Measurements from ENCODE around the gene PLPP4.

Gene PLPP4

GRCh38 chr10:120530699-120531098 lies 73.7 kb downstream of the PLPP4 start:
- no peak for DNase-seq (ENCODE audit: low spot score in 2 of 2)
- in situ Hi-C loops (cut with MboI; ENCODE audit: low sequenced_read_pairs) = no loop called here

GRCh38 chr10:120538091-120538490 lies 81.1 kb downstream of the PLPP4 start:
- no peak for DNase-seq (ENCODE audit: low spot score in 2 of 2)
- Histone ChIP-seq H3K9me3 (no peaks in the 10 kb centered on the region), H3K4me3 (no peak overlapping the region), H3K27me3 (ENCODE audit: low read depth) (no peaks in the 10 kb centered on the region), H3K4me1 (no peaks in the 10 kb centered on the region), H3K36me3 (replicated peaks) (no peaks in the 10 kb centered on the region)
- in situ Hi-C loops (cut with MboI; ENCODE audit: low sequenced_read_pairs) = no loop called here

More at GRCh38 chr10:120530699-120531098, 73.7 kb downstream of the PLPP4 start:
- Histone ChIP-seq H3K9me3 (no peaks in the 10 kb centered on the region), H3K27me3 (ENCODE audit: low read depth) (peaks cover under 1% of the 10 kb centered on the region; the same call in 1 of the 2 replicates), H3K4me1 (no peaks in the 10 kb centered on the region), H3K4me3 (no peak overlapping the region), H3K36me3 (replicated peaks) (no peaks in the 10 kb centered on the region)

GRCh38 chr10:120539076-120539475 lies 82.0 kb downstream of the PLPP4 start:
- in situ Hi-C loops (cut with MboI; ENCODE audit: low sequenced_read_pairs) = no loop called here
- DNase-seq (ENCODE audit: low spot score in 2 of 2) = no peak
- H3K27me3 ChIP-seq (ENCODE audit: low read depth) = no peaks in the 10 kb centered on the region

GRCh38 chr10:120540486-120540885 lies 83.5 kb downstream of the PLPP4 start:
- no peak for DNase-seq (ENCODE audit: low spot score in 2 of 2)
- in situ Hi-C loops (cut with MboI; ENCODE audit: low sequenced_read_pairs) = no loop called here
- Histone ChIP-seq H3K4me1 (no peaks in the 10 kb centered on the region), H3K4me3 (no peak overlapping the region), H3K27me3 (ENCODE audit: low read depth) (no peaks in the 10 kb centered on the region), H3K9me3 (no peaks in the 10 kb centered on the region), H3K36me3 (replicated peaks) (no peaks in the 10 kb centered on the region)

More at GRCh38 chr10:120539076-120539475, 82.0 kb downstream of the PLPP4 start:
- Histone ChIP-seq H3K36me3 (replicated peaks) (no peaks in the 10 kb centered on the region), H3K4me1 (no peaks in the 10 kb centered on the region), H3K9me3 (no peaks in the 10 kb centered on the region), H3K4me3 (no peak overlapping the region)

DNA sequence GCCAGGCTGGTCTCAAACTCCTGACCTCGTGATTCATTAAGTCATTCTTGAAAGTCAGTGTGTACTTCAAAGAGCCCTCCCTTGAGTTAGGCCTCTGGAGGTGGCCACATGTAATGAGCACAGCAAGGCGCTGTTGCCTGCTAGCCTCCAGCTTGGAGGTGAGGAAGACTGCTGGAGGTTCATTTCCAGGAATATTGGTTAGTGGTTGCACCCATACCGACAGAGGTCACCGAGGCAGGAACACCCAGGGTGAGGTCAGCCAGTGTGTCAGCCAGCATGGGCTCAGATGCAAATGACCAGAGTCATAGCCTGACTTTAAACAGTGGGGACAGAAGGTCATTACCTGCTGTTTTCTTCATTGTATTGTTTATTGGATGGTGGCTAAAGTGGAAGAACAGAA lies 85.0 kb downstream of the PLPP4 start:
- Histone ChIP-seq H3K4me1 (no peaks in the 10 kb centered on the region), H3K27me3 (ENCODE audit: low read depth) (no peaks in the 10 kb centered on the region)
- in situ Hi-C loops (cut with MboI; ENCODE audit: low sequenced_read_pairs) = no loop called here

GRCh38 chr10:120542591-120542990 lies 85.6 kb downstream of the PLPP4 start:
- Histone ChIP-seq H3K27me3 (ENCODE audit: low read depth) (no peaks in the 10 kb centered on the region), H3K4me3 (no peak overlapping the region)
- in situ Hi-C loops (cut with MboI; ENCODE audit: low sequenced_read_pairs) = no loop called here

More for the DNA sequence above, 85.0 kb downstream of the PLPP4 start:
- no peak overlapping the region for H3K4me3 ChIP-seq
- H3K9me3 ChIP-seq = no peaks in the 10 kb centered on the region
- no peak for DNase-seq (ENCODE audit: low spot score in 2 of 2)
- H3K36me3 ChIP-seq (replicated peaks) = no peaks in the 10 kb centered on the region

GRCh38 chr10:120543291-120543690 lies 86.3 kb downstream of the PLPP4 start:
- H3K4me1 ChIP-seq = no peaks in the 10 kb centered on the region
- no peak overlapping the region for H3K4me3 ChIP-seq
- in situ Hi-C loops (cut with MboI; ENCODE audit: low sequenced_read_pairs) = no loop called here
- no peaks in the 10 kb centered on the region for H3K36me3 ChIP-seq (replicated peaks)
- DNase-seq (ENCODE audit: low spot score in 2 of 2) = no peak
- no peaks in the 10 kb centered on the region for H3K27me3 ChIP-seq (ENCODE audit: low read depth)
- H3K9me3 ChIP-seq = no peaks in the 10 kb centered on the region

More at GRCh38 chr10:120542591-120542990, 85.6 kb downstream of the PLPP4 start:
- DNase-seq (ENCODE audit: low spot score in 2 of 2) = no peak
- no peaks in the 10 kb centered on the region for H3K9me3 ChIP-seq
- H3K4me1 ChIP-seq = no peaks in the 10 kb centered on the region
- no peaks in the 10 kb centered on the region for H3K36me3 ChIP-seq (replicated peaks)

- Histone ChIP-seq H3K4me1 (no peaks in the 10 kb centered on the region), H3K4me3 (no peak overlapping the region), H3K9me3 (no peaks in the 10 kb centered on the region), H3K36me3 (replicated peaks) (no peaks in the 10 kb centered on the region), H3K27me3 (ENCODE audit: low read depth) (no peaks in the 10 kb centered on the region)
- in situ Hi-C loops (cut with MboI; ENCODE audit: low sequenced_read_pairs) = no loop called here
- DNase-seq (ENCODE audit: low spot score in 2 of 2) = no peak
Observed at GRCh38 chr10:120548210-120548609, 91.2 kb downstream of the PLPP4 start.

DNA sequence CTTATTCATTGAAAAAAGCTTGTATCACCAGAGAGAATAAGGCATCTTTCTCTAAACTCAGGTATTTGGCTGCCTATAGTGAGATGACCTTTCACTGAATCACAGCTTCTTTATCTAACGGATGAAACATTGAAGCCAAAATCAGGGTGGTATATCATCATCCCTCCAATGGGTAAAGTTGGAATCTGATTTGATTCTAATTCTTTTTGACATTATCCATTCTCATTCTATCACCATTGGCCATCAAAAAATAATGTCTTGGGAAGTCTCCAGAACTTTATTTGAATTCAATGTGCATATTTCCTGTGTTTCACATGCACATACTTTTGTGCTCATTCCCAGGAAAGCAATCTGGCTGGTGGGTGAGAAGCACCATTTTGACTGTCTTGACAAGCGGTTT lies 95.2 kb downstream of the PLPP4 start:
- DNase-seq (ENCODE audit: low spot score in 2 of 2) = no peak
- Histone ChIP-seq H3K4me1 (peaks cover 14% of the 10 kb centered on the region), H3K4me3 (no peak overlapping the region), H3K9me3 (no peaks in the 10 kb centered on the region), H3K36me3 (replicated peaks) (no peaks in the 10 kb centered on the region), H3K27me3 (ENCODE audit: low read depth) (no peaks in the 10 kb centered on the region)
- in situ Hi-C loops (cut with MboI; ENCODE audit: low sequenced_read_pairs) = no loop called here

DNA sequence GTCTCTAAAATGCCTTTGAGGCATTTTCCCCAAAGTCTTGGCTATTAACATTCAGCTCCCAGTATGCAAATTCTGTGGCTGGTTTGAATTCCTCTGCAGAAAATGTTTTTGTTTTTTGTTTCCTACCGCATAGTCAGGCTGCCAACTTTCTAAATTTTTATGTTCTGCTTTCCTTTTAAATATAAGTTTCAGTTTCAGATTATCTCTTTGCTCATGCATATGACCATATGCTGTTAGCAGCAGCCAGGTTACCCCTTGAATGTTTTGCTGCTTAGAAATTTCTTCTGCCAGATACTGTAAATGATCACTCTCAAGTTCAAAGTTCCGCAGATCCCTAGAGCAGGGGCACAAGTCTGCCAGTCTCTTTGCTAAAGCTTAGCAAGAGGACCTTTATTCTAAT lies 96.9 kb downstream of the PLPP4 start:
- Histone ChIP-seq H3K4me1 (peaks cover 19% of the 10 kb centered on the region), H3K27me3 (ENCODE audit: low read depth) (no peaks in the 10 kb centered on the region), H3K9me3 (no peaks in the 10 kb centered on the region), H3K36me3 (replicated peaks) (no peaks in the 10 kb centered on the region), H3K4me3 (no peak overlapping the region)
- DNase-seq (ENCODE audit: low spot score in 2 of 2) = no peak
- in situ Hi-C loops (cut with MboI; ENCODE audit: low sequenced_read_pairs) = no loop called here

- in situ Hi-C loops (cut with MboI; ENCODE audit: low sequenced_read_pairs) = no loop called here
Observed at GRCh38 chr10:120555436-120555835, 98.4 kb downstream of the PLPP4 start.

GRCh38 chr10:120555842-120556532 lies 99.0 kb downstream of the PLPP4 start:
- Histone ChIP-seq H3K4me3 (no peak overlapping the region), H3K9me3 (no peaks in the 10 kb centered on the region), H3K4me1 (peaks cover 19% of the 10 kb centered on the region), H3K36me3 (replicated peaks) (no peaks in the 10 kb centered on the region), H3K27me3 (ENCODE audit: low read depth) (no peaks in the 10 kb centered on the region)
- peak; percentile 44 to 75 for DNase-seq (ENCODE audit: low spot score in 2 of 2)
- in situ Hi-C loops (cut with MboI; ENCODE audit: low sequenced_read_pairs) = no loop called here

More at GRCh38 chr10:120555436-120555835, 98.4 kb downstream of the PLPP4 start:
- no peaks in the 10 kb centered on the region for H3K36me3 ChIP-seq (replicated peaks)
- H3K9me3 ChIP-seq = no peaks in the 10 kb centered on the region
- no peak overlapping the region for H3K4me3 ChIP-seq
- H3K4me1 ChIP-seq = peaks cover 19% of the 10 kb centered on the region
- no peaks in the 10 kb centered on the region for H3K27me3 ChIP-seq (ENCODE audit: low read depth)
- no peak for DNase-seq (ENCODE audit: low spot score in 2 of 2)

GRCh38 chr10:120557311-120557710 lies 100.3 kb downstream of the PLPP4 start:
- no peak for DNase-seq (ENCODE audit: low spot score in 2 of 2)
- Histone ChIP-seq H3K36me3 (replicated peaks) (no peaks in the 10 kb centered on the region), H3K4me3 (no peak overlapping the region), H3K9me3 (no peaks in the 10 kb centered on the region), H3K27me3 (ENCODE audit: low read depth) (no peaks in the 10 kb centered on the region), H3K4me1 (peaks cover 19% of the 10 kb centered on the region)
- in situ Hi-C loops (cut with MboI; ENCODE audit: low sequenced_read_pairs) = no loop called here

DNA sequence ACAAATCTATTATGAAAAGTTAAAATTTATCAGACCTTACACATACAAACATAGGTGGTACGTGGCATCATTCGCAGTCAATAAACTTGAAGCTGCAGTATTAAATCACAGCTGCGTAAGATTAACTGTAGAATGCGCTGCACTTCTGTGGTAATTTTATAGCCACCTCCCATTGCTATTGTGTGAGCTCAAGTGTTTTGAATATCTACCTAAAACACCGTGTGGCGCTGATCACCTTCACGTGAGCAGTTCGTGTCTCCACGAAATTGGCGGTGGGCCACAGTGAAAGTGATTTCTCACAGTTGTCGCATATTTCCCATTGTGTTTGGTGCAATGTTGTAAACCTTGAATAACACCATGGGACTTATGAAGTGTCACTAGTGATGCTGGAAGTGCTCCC lies 102.8 kb downstream of the PLPP4 start:
- H3K36me3 ChIP-seq (replicated peaks) = no peaks in the 10 kb centered on the region
- H3K4me1 ChIP-seq = peaks cover 19% of the 10 kb centered on the region
- H3K9me3 ChIP-seq = no peaks in the 10 kb centered on the region
- no peak for DNase-seq (ENCODE audit: low spot score in 2 of 2)
- in situ Hi-C loops (cut with MboI; ENCODE audit: low sequenced_read_pairs) = no loop called here
- H3K4me3 ChIP-seq = no peak overlapping the region
- no peaks in the 10 kb centered on the region for H3K27me3 ChIP-seq (ENCODE audit: low read depth)

DNA sequence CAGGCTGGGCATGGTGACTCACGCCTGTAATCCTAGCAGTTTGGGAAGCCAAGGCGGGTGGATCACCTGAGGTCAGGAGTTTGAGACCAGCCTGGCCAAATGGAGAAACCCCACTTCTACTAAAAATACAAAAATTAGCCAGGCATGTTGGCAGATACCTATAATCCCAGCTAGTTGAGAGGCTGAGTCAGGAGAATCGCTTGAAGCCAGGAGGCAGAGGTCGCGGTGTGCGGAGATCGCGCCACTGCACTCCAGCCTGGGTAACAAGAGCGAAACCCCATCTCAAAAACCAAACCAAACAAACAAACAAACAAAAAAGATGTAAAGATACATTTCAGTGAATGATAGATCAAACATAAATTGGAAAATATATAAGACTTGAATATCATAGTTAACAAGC lies 105.9 kb downstream of the PLPP4 start:
- Histone ChIP-seq H3K4me3 (no peak overlapping the region), H3K9me3 (no peaks in the 10 kb centered on the region), H3K27me3 (ENCODE audit: low read depth) (peaks cover 5% of the 10 kb centered on the region; the same call in 1 of the 2 replicates), H3K36me3 (replicated peaks) (no peaks in the 10 kb centered on the region), H3K4me1 (no peaks in the 10 kb centered on the region)
- in situ Hi-C loops (cut with MboI; ENCODE audit: low sequenced_read_pairs) = no loop called here
- DNase-seq (ENCODE audit: low spot score in 2 of 2) = no peak

All from HAP-1 (cell line).